Epithelial cell of umbilical artery (primary cell): ENCODE results near the gene OR4K2. TPM values are rescaled to one million over a fixed set of nuclear protein-coding genes. Genes with fewer than 3 reads are reported as not detected.

Experiments
- total RNA-seq: library from RNA; depleted of rRNA; stranded (reverse); fragments of >200 nt; gene quantifications from 2 replicates; pipeline ENCODE4 v1.2.3, GENCODE V29; 2014

Gene OR4K2
- not detected in 2 replicates for total RNA-seq

DNA sequence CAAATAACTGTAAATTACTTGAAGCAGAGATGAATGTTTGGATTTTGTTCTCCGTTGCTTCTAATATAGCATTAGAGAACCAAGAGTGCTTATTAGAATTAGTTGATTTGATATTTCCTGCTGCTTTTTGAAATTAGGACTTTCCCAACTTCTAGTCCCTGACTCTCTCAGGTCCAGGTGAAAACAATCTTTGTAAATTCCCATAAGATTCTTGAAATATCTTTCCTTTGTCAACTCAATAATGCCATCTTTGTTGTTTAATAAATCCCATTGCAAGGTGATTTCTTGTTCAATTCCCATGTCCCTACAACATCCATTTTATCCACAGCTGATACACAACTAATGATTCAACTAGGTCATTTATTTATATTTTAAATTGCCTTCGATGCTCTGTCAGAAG is at the start of gene OR4K2:
OR4K2 (plus strand) TSS at position 301 of the 400 bp plus-strand sequence. CDS start 1,126 bp downstream, outside the sequence.

GRCh38 chr14:19920021-19920657 is 45.2 kb downstream of the OR4K2 start, which contains the start of gene OR4K5:
Gene OR4K5 (plus strand): TSS chr14:19920607. CDS start chr14:19920607, 0 bp downstream.

DNA sequence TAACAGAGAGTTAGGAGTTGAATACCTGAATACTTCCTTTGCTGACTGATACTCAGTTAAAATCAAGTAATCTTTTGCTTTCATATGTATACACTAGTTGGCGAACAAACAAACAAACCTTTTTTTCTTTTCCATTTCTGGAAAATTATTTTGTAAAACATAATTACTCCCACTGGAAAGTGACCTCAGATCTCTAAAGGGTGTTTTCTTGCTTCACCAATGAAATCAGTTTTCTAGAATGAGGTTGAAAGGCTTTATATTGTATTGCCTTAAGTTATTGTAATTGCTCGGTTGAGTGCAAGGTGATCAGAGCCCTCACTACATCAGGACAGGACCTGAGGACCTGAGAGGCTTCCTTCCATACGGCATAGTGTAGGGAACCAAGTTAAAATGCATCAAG is 55.7 kb downstream of the OR4K2 start, which contains the start of gene OR4K1:
OR4K1 (plus strand) TSS at position 301 of the 400 bp plus-strand sequence. CDS start 4,750 bp downstream, outside the sequence.

Other genes starting within 250 kb of the OR4K2 start
- gene OR11H2, start 161.3 kb upstream of the OR4K2 start, total RNA-seq, result not detected in 2 replicates
- gene OR4Q3, start 131.6 kb upstream of the OR4K2 start, total RNA-seq, result not detected in 2 replicates
- gene OR4M1, start 101.6 kb upstream of the OR4K2 start, total RNA-seq, result not detected in 2 replicates
- gene OR4N2, start 71.4 kb upstream of the OR4K2 start, total RNA-seq, result not detected in 2 replicates
- gene OR4K5, start 45.5 kb downstream of the OR4K2 start, total RNA-seq, result not detected in 2 replicates
- not detected in 2 replicates for gene OR4K1, start 55.8 kb downstream of the OR4K2 start, total RNA-seq
- not detected in 2 replicates for gene OR4K15, start 100.4 kb downstream of the OR4K2 start, total RNA-seq
- gene OR4Q2, start 127.0 kb downstream of the OR4K2 start, total RNA-seq, result not detected in 2 replicates
- not detected in 2 replicates for gene OR4K14, start 144.2 kb downstream of the OR4K2 start, total RNA-seq
- gene OR4K13, start 160.9 kb downstream of the OR4K2 start, total RNA-seq, result not detected in 2 replicates
- gene OR4L1, start 184.9 kb downstream of the OR4K2 start, total RNA-seq, result not detected in 2 replicates
- not detected in 2 replicates for gene OR4K17, start 235.6 kb downstream of the OR4K2 start, total RNA-seq